ENCODE results near the gene PHIP. TPM values are rescaled to one million over a fixed set of nuclear protein-coding genes. Genes with fewer than 3 reads are reported as not detected.

The PHIP gene
- total and polyA plus RNA-seq, 2 of the 8 experiments (the other 6 are each of a cell fraction or from before 2014, with no cell fraction given): 7.3 to 56.2 TPM

DNA sequence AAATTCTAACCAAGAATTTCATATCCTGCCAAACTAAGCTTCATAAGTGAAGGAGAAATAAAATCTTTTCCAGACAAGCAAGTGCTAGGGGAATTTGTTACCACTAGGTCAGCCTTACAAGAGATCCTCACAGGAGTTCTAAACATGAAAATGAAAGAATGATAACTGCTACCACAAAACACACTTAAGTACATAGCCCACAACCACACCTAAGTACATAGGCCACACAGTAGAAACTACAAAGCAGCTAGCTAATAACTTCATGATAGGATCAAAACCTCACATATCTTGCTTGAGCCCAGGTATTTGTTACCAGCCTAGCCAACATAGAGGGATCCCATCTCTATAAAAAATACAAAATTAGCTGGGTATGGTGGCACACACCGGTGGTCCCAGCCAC is 160.3 kb downstream of the PHIP start:
- Histone ChIP-seq H2AFZ (ENCODE audit: low read length) (no peak overlapping the region), H3K4me3 (ENCODE audit: extremely low read depth in 1 of 4, insufficient read depth in 2 of 4, low read depth in 3 of 4, low read length in 4 of 4) (no peak overlapping the region), H3K9ac (replicated peaks in 1 of 4; ENCODE audit: extremely low read depth in 1 of 4, low read depth in 3 of 4, low read length in 3 of 4) (no peak overlapping the region), H2BK12ac (ENCODE audit: low read depth, low read length) (no peak overlapping the region), H3K27ac (ENCODE audit: low read depth, low read length) (no peak overlapping the region), H4K20me1 (replicated peaks in 1 of 2; ENCODE audit: control insufficient read depth in 1 of 2, insufficient read depth in 2 of 2, low read length in 2 of 2) (no peaks in the 10 kb centered on the region), H3K56ac (replicated peaks; ENCODE audit: insufficient read length, low read depth, low read length) (no peak overlapping the region), H2BK120ac (replicated peaks; ENCODE audit: low read depth, low read length) (no peak overlapping the region), H2BK5ac (ENCODE audit: low read depth, low read length) (no peak overlapping the region), H3K4me1 (replicated peaks in 1 of 4; ENCODE audit: control insufficient read depth in 3 of 4, insufficient read depth in 4 of 4, low read length in 3 of 4) (no peaks in the 10 kb centered on the region), H3K79me1 (ENCODE audit: low read depth, low read length) (no peaks in the 10 kb centered on the region), H2BK15ac (ENCODE audit: low read length) (no peak overlapping the region), H3K4me2 (ENCODE audit: insufficient read depth in 1 of 2, low read depth in 2 of 2, low read length in 2 of 2) (no peak overlapping the region), H3K18ac (ENCODE audit: extremely low read depth, low read length) (no peak overlapping the region), H2AK5ac (ENCODE audit: low read depth, low read length) (no peak overlapping the region), H4K8ac (ENCODE audit: extremely low read depth, insufficient read depth, low read length) (no peak overlapping the region), H3K36me3 (ENCODE audit: control insufficient read depth in 2 of 4, insufficient read depth in 4 of 4, low read length in 3 of 4) (no peaks in the 10 kb centered on the region), H4K5ac (ENCODE audit: insufficient read length, low read depth, low read length) (no peak overlapping the region), H3K4ac (replicated peaks; ENCODE audit: insufficient read length, low read depth, low read length) (no peak overlapping the region), H3K9me3 (ENCODE audit: insufficient read depth in 2 of 2, low read depth in 1 of 2, low read length in 1 of 2) (peaks cover 6% of the 10 kb centered on the region in 2 experiments; a peak in 1 of 4 replicates), H4K91ac (replicated peaks; ENCODE audit: insufficient read length, low read length) (no peak overlapping the region), H3K79me2 (ENCODE audit: control insufficient read depth in 1 of 2, insufficient read depth in 2 of 2, low read length in 2 of 2) (no peaks in the 10 kb centered on the region), H3K27me3 (replicated peaks in 1 of 4; ENCODE audit: control insufficient read depth in 3 of 4, extremely low read depth in 1 of 4, insufficient read depth in 3 of 4, low read length in 3 of 4) (no peaks in the 10 kb centered on the region), H3K23ac (ENCODE audit: insufficient read length) (no peak overlapping the region), H3K14ac (ENCODE audit: insufficient read length) (no peak overlapping the region), H2BK20ac (ENCODE audit: low read length) (no peak overlapping the region), H3K23me2 (ENCODE audit: low read depth, low read length) (no peaks in the 10 kb centered on the region)
- DNase-seq (ENCODE audit: low read depth in 1 of 2, low spot score in 2 of 2) (no peak), FAIRE-seq (no peak)
- CTCF ChIA-PET (ENCODE audit: partially characterized antibody): no interaction called here
- 81% methylated on average over 1 of the region's 1 CpG; no CpG with 5 or more reads in 1 of the 2 experiments for WGBS, 2 experiments (ENCODE audit: extremely low coverage in 1 of 2, insufficient coverage in 1 of 2, insufficient read length in 1 of 2, insufficient replicate concordance in 2 of 2, low coverage in 1 of 2, low lambda C conversion rate in 2 of 2, missing lambda C conversion rate in 1 of 2)
- POLR2A ChIA-PET (ENCODE audit: partially characterized antibody): no interaction called here
- TF ChIP-seq KDM5A (IDR thresholded peaks at IDR 0.05; ENCODE audit: low read length) (no peak), SP4 (IDR thresholded peaks at IDR 0.05; ENCODE audit: low read length) (no peak), TCF12 (IDR thresholded peaks at IDR 0.05; ENCODE audit: low read depth, low read length) (no peak), POU5F1 (IDR thresholded peaks at IDR 0.05; ENCODE audit: low read depth, low read length) (no peak), EP300 (IDR thresholded peaks at IDR 0.05; ENCODE audit: borderline replicate concordance in 1 of 2, low read depth in 2 of 2, low read length in 2 of 2) (no peak)
- TF ChIP-seq, protein P1, sequence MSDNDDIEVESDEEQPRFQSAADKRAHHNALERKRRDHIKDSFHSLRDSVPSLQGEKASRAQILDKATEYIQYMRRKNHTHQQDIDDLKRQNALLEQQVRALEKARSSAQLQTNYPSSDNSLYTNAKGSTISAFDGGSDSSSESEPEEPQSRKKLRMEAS (IDR thresholded peaks at IDR 0.05): no peak

All from H1 (cell line).